ENCODE measurements around the gene UBE2E2.

Gene UBE2E2

DNA sequence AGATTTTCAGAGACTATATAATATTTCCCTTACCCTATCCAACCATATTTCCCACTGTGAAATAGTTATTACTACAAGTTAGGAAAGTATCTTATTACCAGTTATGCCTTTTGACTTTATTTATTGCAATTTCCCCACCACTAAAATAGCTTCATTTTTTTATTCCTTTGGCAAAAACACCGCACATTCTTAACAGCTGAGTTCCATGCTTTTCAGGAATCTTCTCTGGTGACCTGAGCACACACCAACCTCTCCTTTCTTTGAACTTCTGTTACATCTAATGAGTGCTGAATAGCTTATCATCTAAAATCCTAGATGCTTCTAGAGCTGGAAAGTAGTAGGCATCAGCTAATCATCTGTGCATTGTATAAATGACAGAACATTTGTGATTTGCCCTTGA is 99.1 kb downstream of the UBE2E2 start:
- DNase-seq (ENCODE audit: low read depth) = no peak
- TF ChIP-seq, protein P1, sequence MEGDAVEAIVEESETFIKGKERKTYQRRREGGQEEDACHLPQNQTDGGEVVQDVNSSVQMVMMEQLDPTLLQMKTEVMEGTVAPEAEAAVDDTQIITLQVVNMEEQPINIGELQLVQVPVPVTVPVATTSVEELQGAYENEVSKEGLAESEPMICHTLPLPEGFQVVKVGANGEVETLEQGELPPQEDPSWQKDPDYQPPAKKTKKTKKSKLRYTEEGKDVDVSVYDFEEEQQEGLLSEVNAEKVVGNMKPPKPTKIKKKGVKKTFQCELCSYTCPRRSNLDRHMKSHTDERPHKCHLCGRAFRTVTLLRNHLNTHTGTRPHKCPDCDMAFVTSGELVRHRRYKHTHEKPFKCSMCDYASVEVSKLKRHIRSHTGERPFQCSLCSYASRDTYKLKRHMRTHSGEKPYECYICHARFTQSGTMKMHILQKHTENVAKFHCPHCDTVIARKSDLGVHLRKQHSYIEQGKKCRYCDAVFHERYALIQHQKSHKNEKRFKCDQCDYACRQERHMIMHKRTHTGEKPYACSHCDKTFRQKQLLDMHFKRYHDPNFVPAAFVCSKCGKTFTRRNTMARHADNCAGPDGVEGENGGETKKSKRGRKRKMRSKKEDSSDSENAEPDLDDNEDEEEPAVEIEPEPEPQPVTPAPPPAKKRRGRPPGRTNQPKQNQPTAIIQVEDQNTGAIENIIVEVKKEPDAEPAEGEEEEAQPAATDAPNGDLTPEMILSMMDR (conservative IDR thresholded peaks at IDR 0.05; ENCODE audit: low read depth, low read length) = no peak
- H3K4me3 ChIP-seq (ENCODE audit: low read length) = no peak overlapping the region

DNA sequence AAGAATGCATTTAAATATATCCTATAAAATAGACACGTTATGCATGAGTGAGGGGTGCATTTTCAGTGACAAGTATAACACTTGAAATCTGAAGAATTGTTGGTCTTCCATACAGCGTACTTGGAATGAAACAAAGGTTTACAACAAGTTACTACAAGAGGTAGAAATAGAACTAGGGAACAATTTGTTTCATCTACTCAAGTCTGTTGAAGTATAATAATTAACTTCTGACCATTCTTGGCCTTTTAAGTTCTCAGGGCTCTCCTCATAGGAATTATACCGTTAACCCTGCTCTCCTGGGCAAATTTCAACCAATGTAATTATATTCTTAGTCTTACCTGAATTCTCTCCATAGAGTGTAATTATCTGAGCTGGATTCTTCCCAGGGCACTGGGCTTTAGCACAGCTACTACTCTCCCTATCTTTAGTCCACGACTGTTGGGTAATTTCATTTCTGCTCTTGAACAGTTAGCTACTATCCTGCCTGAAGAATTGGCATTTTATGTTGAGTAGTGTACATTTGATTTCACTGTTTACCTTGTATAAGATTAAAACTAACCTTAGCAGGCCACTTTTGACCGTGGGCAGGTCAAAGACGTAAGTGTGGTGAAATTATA is 100.6 kb downstream of the UBE2E2 start:
- TF ChIP-seq, protein P1 (conservative IDR thresholded peaks at IDR 0.05; ENCODE audit: low read depth, low read length) = no peak
- H3K4me3 ChIP-seq (ENCODE audit: low read length) = no peak overlapping the region
- no peak for DNase-seq (ENCODE audit: low read depth)

DNA sequence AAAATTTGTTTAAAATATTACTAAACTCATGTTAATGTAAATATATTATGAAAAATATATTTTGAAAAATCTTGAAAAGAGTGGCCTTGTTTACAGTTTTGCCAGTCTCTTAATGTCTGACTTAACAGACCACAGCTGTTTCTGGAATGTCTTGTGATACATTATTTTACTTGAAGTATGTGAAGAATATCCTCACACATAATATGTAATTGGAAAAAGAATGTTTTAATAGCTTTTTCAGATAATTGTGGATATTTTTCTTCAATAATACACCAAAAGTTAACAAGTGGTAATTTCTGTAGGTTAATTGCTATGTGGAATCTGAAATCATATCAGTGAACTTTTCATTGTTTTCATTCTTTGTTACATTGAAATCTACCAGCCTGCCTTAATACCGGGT is 101.3 kb downstream of the UBE2E2 start:
- TF ChIP-seq, protein P1 (conservative IDR thresholded peaks at IDR 0.05; ENCODE audit: low read depth, low read length) = no peak
- peak; percentile 43 for DNase-seq (ENCODE audit: low read depth)
- no peak overlapping the region for H3K4me3 ChIP-seq (ENCODE audit: low read length)

DNA sequence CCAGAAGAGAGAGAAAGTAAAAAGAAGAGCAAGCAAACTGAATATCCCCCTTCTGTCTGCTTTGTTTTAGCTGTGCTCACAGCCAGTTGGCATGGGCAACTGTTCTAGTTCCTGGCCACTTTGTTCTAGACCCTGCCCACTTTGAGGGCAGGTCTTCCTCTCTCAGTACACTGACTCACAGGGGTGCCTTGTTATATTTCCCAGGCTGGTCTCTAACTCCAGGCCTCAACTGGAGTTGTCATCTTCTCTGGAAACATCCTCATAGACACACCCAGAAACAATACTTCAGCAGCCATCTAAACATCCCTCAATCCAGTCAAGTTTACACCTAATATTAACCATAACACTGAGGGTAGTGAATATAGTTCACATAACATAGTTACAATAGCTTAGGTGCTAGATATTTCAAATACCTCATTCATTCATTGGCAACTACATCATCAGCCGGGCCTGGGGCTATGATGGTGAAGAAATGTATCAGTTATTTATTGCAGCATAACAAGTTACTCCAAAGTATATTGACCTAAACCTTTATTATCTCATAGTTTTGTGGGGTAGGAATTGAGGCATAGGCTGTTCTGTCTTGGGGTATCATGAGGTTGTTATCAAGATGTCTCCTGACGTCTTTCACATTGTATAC is 106.0 kb downstream of the UBE2E2 start:
- no peak overlapping the region for H3K4me3 ChIP-seq (ENCODE audit: low read length)
- DNase-seq (ENCODE audit: low read depth) = no peak
- TF ChIP-seq, protein P1 (conservative IDR thresholded peaks at IDR 0.05; ENCODE audit: low read depth, low read length) = no peak

DNA sequence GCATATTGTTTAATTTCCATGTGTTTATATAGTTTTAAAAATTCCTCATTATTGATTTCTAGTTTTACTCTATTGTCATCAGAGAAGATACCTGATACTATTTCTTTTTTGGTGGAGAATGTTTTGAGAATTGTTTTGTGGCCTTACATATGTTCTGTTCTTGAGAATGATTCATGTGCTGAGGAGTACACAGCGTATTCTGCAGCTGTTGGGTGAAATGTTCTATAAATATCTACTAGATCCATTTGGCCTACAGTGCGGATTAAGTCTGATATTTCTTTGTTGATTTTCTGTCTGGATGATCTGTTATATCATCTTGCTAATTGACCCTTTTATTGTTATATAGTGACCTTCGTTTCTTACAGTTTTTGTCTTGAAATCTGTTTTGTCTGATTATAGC is 109.7 kb downstream of the UBE2E2 start:
- TF ChIP-seq, protein P1 (conservative IDR thresholded peaks at IDR 0.05; ENCODE audit: low read depth, low read length) = no peak
- no peak overlapping the region for H3K4me3 ChIP-seq (ENCODE audit: low read length)
- DNase-seq (ENCODE audit: low read depth) = no peak

DNA sequence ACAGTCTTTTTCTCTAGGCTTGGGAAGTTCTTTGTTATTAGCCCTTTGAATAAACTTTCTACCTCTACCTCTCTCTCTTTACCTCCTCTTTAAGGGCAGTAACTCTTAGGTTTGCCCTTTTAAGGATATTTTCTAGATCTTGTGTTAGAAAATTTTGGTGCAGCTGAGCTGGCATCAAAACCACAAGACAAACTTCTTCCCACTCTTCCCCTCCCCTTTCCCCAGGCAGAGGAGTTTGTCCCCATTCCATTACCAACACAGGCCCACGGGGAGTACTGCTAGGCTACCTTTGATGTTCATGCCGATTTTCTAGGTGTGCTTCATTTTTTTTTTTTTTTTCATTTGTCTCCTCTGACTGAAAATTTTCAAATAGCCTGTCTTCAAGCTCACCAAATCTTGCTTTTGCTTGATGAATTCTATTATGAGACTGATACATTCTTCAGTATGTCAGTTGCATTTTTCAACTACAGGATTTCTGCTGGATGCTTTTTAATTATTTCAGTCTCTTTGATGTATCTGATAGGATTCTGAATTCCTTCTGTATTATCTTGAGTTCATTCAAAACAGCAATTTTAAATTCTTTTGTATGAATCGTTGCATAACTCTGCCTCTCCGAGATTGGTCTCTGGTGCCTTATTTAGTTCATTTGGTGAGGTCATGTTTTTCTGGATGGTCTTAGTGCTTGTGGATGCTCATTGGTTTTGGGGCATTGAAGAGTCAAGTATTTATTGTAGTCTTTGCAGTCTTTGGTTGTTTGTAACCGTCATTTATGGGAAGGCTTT is 112.0 kb downstream of the UBE2E2 start:
- DNase-seq (ENCODE audit: low read depth) = no peak
- TF ChIP-seq, protein P1 (conservative IDR thresholded peaks at IDR 0.05; ENCODE audit: low read depth, low read length) = no peak
- H3K4me3 ChIP-seq (ENCODE audit: low read length) = no peak overlapping the region

Data from retinal pigment epithelial cell (primary cell).